Suprapubic skin (tissue), 4 donors: Measurements from ENCODE around the gene TRMT11.

Experiments used
- CTCF ChIP-seq, 2 donors: fragments of 200-600 bp in 1 of 2; fragments of 450-650 bp in 1 of 2; sonication (generic) in 1 of 2; IDR thresholded peaks; one replicate each; pipeline ENCODE4 v1.5.1; 2016 to 2019; ENCODE audit warnings: antibody characterized with exemption in 2 of 2, mild to moderate bottlenecking in 1 of 2, moderate library complexity in 1 of 2
- POLR2A ChIP-seq, 2 donors: fragments of 450-650 bp; IDR thresholded peaks; one replicate each; pipeline ENCODE4 v1.6.1; 2017; ENCODE audit warnings: antibody characterized with exemption in 2 of 2, mild to moderate bottlenecking in 2 of 2, moderate library complexity in 2 of 2
- POLR2AphosphoS5 ChIP-seq, 3 donors: sonication (generic); formaldehyde crosslinking; IDR thresholded peaks; one replicate each; pipeline ENCODE4 v1.6.1; 2017; ENCODE audit warnings: antibody characterized with exemption in 3 of 3

GRCh38 chr6:126026001-126026400 is 39.7 kb downstream of the TRMT11 start:
- TF ChIP-seq CTCF (IDR thresholded peaks at IDR 0.05) (no peak), POLR2A (IDR thresholded peaks at IDR 0.05) (no peak), POLR2AphosphoS5 (IDR thresholded peaks at IDR 0.05) (no peak)
